ENCODE results near the gene MAGEB5. TPM values are rescaled to one million over a fixed set of nuclear protein-coding genes. Genes with fewer than 3 reads are reported as not detected.

The MAGEB5 gene
- polyA plus RNA-seq, 2 of the 4 experiments (the other 2 are of a cell fraction), result not detected

GRCh38 chrX:26234177-26234576 lies 18.2 kb downstream of the MAGEB5 start:
- 0% methylated on average over 1 of the region's 1 CpG for WGBS (ENCODE audit: missing lambda C conversion rate)
- ATAC-seq, result no peak
- CTCF ChIA-PET, result no interaction called here

GRCh38 chrX:26253526-26253925 lies 37.6 kb downstream of the MAGEB5 start:
- FAIRE-seq (no peak), DNase-seq (ENCODE audit: low read depth in 1 of 2, low spot score in 1 of 2) (no peak), ATAC-seq (no peak)
- H3K4me1 ChIP-seq, result no peaks in the 10 kb centered on the region
- TF ChIP-seq FOSL2 (IDR thresholded peaks at IDR 0.05) (no peak), FOSL2 (CRISPR knock-in tag; IDR thresholded peaks at IDR 0.05) (no peak), ZNF302 (CRISPR knock-in tag; IDR thresholded peaks at IDR 0.05) (no peak), CTCF (IDR thresholded peaks at IDR 0.05) (no peak), POLR2A (IDR thresholded peaks at IDR 0.05; ENCODE audit: low read length) (no peak), GATA3 (IDR thresholded peaks at IDR 0.05; ENCODE audit: borderline replicate concordance) (no peak), TFCP2L1 (CRISPR knock-in tag; IDR thresholded peaks at IDR 0.05) (no peak), USF2 (IDR thresholded peaks at IDR 0.05) (no peak), HES2 (IDR thresholded peaks at IDR 0.05) (no peak), MAZ (IDR thresholded peaks at IDR 0.05; ENCODE audit: borderline replicate concordance, low read depth, low read length) (no peak), EHF (CRISPR knock-in tag; IDR thresholded peaks at IDR 0.05) (no peak), RAD21 (conservative IDR thresholded peaks at IDR 0.05 in 1 of 2, IDR thresholded peaks at IDR 0.05 in 1 of 2) (no peak), ESRRA (IDR thresholded peaks at IDR 0.05; ENCODE audit: borderline replicate concordance, low read length) (no peak), CBX8 (IDR thresholded peaks at IDR 0.05) (no peak), MYC (IDR thresholded peaks at IDR 0.05; ENCODE audit: borderline replicate concordance, low read length) (no peak), ZFP36 (IDR thresholded peaks at IDR 0.05; ENCODE audit: borderline replicate concordance, partially characterized antibody) (no peak), JUN (IDR thresholded peaks at IDR 0.05) (no peak)
- H3K9me3 ChIP-seq, result no peaks in the 10 kb centered on the region
- ChIA-PET CTCF (no interaction called here), POLR2A (no interaction called here)
- H3K27ac ChIP-seq, result no peak overlapping the region
- no peak overlapping the region for H3K4me2 ChIP-seq
- 3% methylated on average over 3 of the region's 3 CpGs for WGBS (ENCODE audit: missing lambda C conversion rate)
- no peak overlapping the region for H3K4me3 ChIP-seq

More at GRCh38 chrX:26234177-26234576, 18.2 kb downstream of the MAGEB5 start:
- TF ChIP-seq MYC (IDR thresholded peaks at IDR 0.05; ENCODE audit: borderline replicate concordance, low read length) (no peak), E2F6 (IDR thresholded peaks at IDR 0.05; ENCODE audit: borderline replicate concordance, low read depth) (no peak), HDAC2 (IDR thresholded peaks at IDR 0.05) (no peak), JUNB (IDR thresholded peaks at IDR 0.05) (no peak)
- no peak overlapping the region for H3K27ac ChIP-seq
- no peak for DNase-seq (ENCODE audit: low read depth in 1 of 2, low spot score in 1 of 2)
- H3K9me3 ChIP-seq, result no peaks in the 10 kb centered on the region
- H3K4me2 ChIP-seq, result no peak overlapping the region
- no peak for FAIRE-seq
- POLR2A ChIA-PET, result no interaction called here
- H3K4me1 ChIP-seq, result no peaks in the 10 kb centered on the region
- H3K4me3 ChIP-seq, result no peak overlapping the region

- POLR2A ChIA-PET, result no interaction called here
- no peak for FAIRE-seq
- H3K9me3 ChIP-seq, result no peaks in the 10 kb centered on the region
- no peak overlapping the region for H3K4me2 ChIP-seq
- H3K27ac ChIP-seq, result no peak overlapping the region
- DNase-seq (ENCODE audit: low read depth in 1 of 2, low spot score in 1 of 2), result no peak
- CTCF ChIA-PET, result no interaction called here
- no peaks in the 10 kb centered on the region for H3K4me1 ChIP-seq
- no peak overlapping the region for H3K4me3 ChIP-seq
- ATAC-seq, result no peak
- WGBS (ENCODE audit: missing lambda C conversion rate), result 43% methylated on average over 7 of the region's 9 CpGs
- TF ChIP-seq NFE2L2 (conservative IDR thresholded peaks at IDR 0.05; ENCODE audit: low read length) (no peak), CBX8 (IDR thresholded peaks at IDR 0.05) (no peak), EHF (CRISPR knock-in tag; IDR thresholded peaks at IDR 0.05) (no peak), FOSL2 (IDR thresholded peaks at IDR 0.05) (no peak), FOSL2 (CRISPR knock-in tag; IDR thresholded peaks at IDR 0.05) (no peak), HMGXB4 (CRISPR knock-in tag; IDR thresholded peaks at IDR 0.05; ENCODE audit: borderline replicate concordance) (no peak), REST (IDR thresholded peaks at IDR 0.05) (no peak), BHLHE40 (IDR thresholded peaks at IDR 0.05; ENCODE audit: low read depth, low read length) (no peak), SMC3 (IDR thresholded peaks at IDR 0.05) (no peak), ZC3H11A (IDR thresholded peaks at IDR 0.05) (no peak), PHF8 (IDR thresholded peaks at IDR 0.05; ENCODE audit: borderline replicate concordance, low read depth) (no peak), ZSCAN20 (CRISPR knock-in tag; IDR thresholded peaks at IDR 0.05) (no peak)
Measured at GRCh38 chrX:26254436-26254835, 38.5 kb downstream of the MAGEB5 start.
